Measurements from ENCODE around the gene SIGLEC15. TPM values are rescaled to one million over a fixed set of nuclear protein-coding genes. Genes with fewer than 3 reads are reported as not detected.

Gene SIGLEC15
- total RNA-seq, 8 experiments from 2014 or later: 0.15 to 0.57 (median 0.23) TPM

GRCh38 chr18:45876161-45876560 lies 50.7 kb downstream of the SIGLEC15 start:
- in situ Hi-C loops (cut with MboI; ENCODE audit: low pct_unique_long_range_greater_than_20kb in 2 of 9, low sequenced_read_pairs in 9 of 9, unreplicated experiment in 9 of 9): no loop called here
- no peak overlapping the region for H3K4me3 ChIP-seq
- no peaks in the 10 kb centered on the region for H3K4me1 ChIP-seq (replicated peaks in 1 of 2)
- H3K27ac ChIP-seq: no peak overlapping the region
- WGBS, 10 experiments: 58 to 100% (median 94%) methylated on average over 1 to 3 of the region's 3 CpGs; no CpG with 5 or more reads in 2 of the 10 experiments
- ATAC-seq (replicated peaks in 6 of 8): peak in 2 of 8 experiments; percentile 15 to 75

GRCh38 chr18:45877403-45877802 lies 51.9 kb downstream of the SIGLEC15 start:
- H3K27ac ChIP-seq: no peak overlapping the region
- peak in 1 of 8 experiments; percentile 22 for ATAC-seq (replicated peaks in 6 of 8)
- in situ Hi-C loops (cut with MboI; ENCODE audit: low pct_unique_long_range_greater_than_20kb in 2 of 9, low sequenced_read_pairs in 9 of 9, unreplicated experiment in 9 of 9): no loop called here
- H3K4me3 ChIP-seq: no peak overlapping the region
- WGBS, 10 experiments: 50 to 100% (median 94%) methylated on average over 1 to 3 of the region's 3 CpGs
- H3K4me1 ChIP-seq (replicated peaks in 1 of 2): no peaks in the 10 kb centered on the region

- H3K27ac ChIP-seq: no peak overlapping the region
- WGBS, 10 experiments: 13 to 62% (median 24%) methylated on average over 1 to 8 of the region's 17 CpGs; no CpG with 5 or more reads in 3 of the 10 experiments
- in situ Hi-C loops (cut with MboI; ENCODE audit: low pct_unique_long_range_greater_than_20kb in 2 of 9, low sequenced_read_pairs in 9 of 9, unreplicated experiment in 9 of 9): no loop called here
- peak; percentile 73 to 96 (median 86) for ATAC-seq (replicated peaks in 6 of 8)
- no peaks in the 10 kb centered on the region for H3K4me1 ChIP-seq (replicated peaks in 1 of 2)
- H3K4me3 ChIP-seq: no peak overlapping the region
These were observed 54.5 kb downstream of the SIGLEC15 start for GRCh38 chr18:45879681-45880655.

GRCh38 chr18:45880876-45881558 lies 55.5 kb downstream of the SIGLEC15 start:
- no peak overlapping the region for H3K4me3 ChIP-seq
- 43 to 100% (median 83%) methylated on average over 1 to 3 of the region's 3 CpGs; no CpG with 5 or more reads in 1 of the 10 experiments for WGBS, 10 experiments
- H3K4me1 ChIP-seq (replicated peaks in 1 of 2): no peaks in the 10 kb centered on the region
- no peak overlapping the region for H3K27ac ChIP-seq
- ATAC-seq (replicated peaks in 6 of 8): peak in 3 of 8 experiments; percentile 35 to 84 (median 80)
- in situ Hi-C loops (cut with MboI; ENCODE audit: low pct_unique_long_range_greater_than_20kb in 2 of 9, low sequenced_read_pairs in 9 of 9, unreplicated experiment in 9 of 9): no loop called here

- in situ Hi-C loops (cut with MboI; ENCODE audit: low pct_unique_long_range_greater_than_20kb in 2 of 9, low sequenced_read_pairs in 9 of 9, unreplicated experiment in 9 of 9): no loop called here
- WGBS, 10 experiments: 92 to 100% (median 98%) methylated on average over 1 to 5 of the region's 5 CpGs; no CpG with 5 or more reads in 2 of the 10 experiments
- no peak overlapping the region for H3K4me3 ChIP-seq
- H3K27ac ChIP-seq: no peak overlapping the region
- H3K4me1 ChIP-seq (replicated peaks in 1 of 2): peaks cover 2 to 9% of the 10 kb centered on the region in 2 donors
- ATAC-seq (replicated peaks in 6 of 8): no peak
These were observed 62.1 kb downstream of the SIGLEC15 start for GRCh38 chr18:45887585-45887984.

- WGBS, 10 experiments: 73 to 100% (median 100%) methylated on average over 1 to 3 of the region's 3 CpGs; no CpG with 5 or more reads in 1 of the 10 experiments
- no peak overlapping the region for H3K27ac ChIP-seq
- ATAC-seq (replicated peaks in 6 of 8): no peak
- in situ Hi-C loops (cut with MboI; ENCODE audit: low pct_unique_long_range_greater_than_20kb in 2 of 9, low sequenced_read_pairs in 9 of 9, unreplicated experiment in 9 of 9): no loop called here
- H3K4me3 ChIP-seq: no peak overlapping the region
- H3K4me1 ChIP-seq (replicated peaks in 1 of 2): peaks cover 2 to 19% of the 10 kb centered on the region in 2 donors
These were observed 64.1 kb downstream of the SIGLEC15 start for GRCh38 chr18:45889419-45890064.

GRCh38 chr18:45890606-45891005 lies 65.1 kb downstream of the SIGLEC15 start:
- Histone ChIP-seq H3K27ac (no peak overlapping the region), H3K4me1 (replicated peaks in 1 of 2) (peaks cover 2 to 19% of the 10 kb centered on the region in 2 donors), H3K4me3 (no peak overlapping the region)
- 17 to 100% (median 100%) methylated on average over 1 of the region's 1 CpG; no CpG with 5 or more reads in 3 of the 10 experiments for WGBS, 10 experiments
- in situ Hi-C loops (cut with MboI; ENCODE audit: low pct_unique_long_range_greater_than_20kb in 2 of 9, low sequenced_read_pairs in 9 of 9, unreplicated experiment in 9 of 9): no loop called here
- no peak for ATAC-seq (replicated peaks in 6 of 8)

- in situ Hi-C loops (cut with MboI; ENCODE audit: low pct_unique_long_range_greater_than_20kb in 2 of 9, low sequenced_read_pairs in 9 of 9, unreplicated experiment in 9 of 9): no loop called here
- peaks cover 2 to 19% of the 10 kb centered on the region in 2 donors for H3K4me1 ChIP-seq (replicated peaks in 1 of 2)
- ATAC-seq (replicated peaks in 6 of 8): no peak
These were observed 66.3 kb downstream of the SIGLEC15 start for GRCh38 chr18:45891806-45892205.

More at GRCh38 chr18:45891806-45892205, 66.3 kb downstream of the SIGLEC15 start:
- Histone ChIP-seq H3K4me3 (no peak overlapping the region), H3K27ac (no peak overlapping the region)
- WGBS, 10 experiments: 73 to 100% (median 97%) methylated on average over 1 to 2 of the region's 2 CpGs

Other genes with a start within 250 kb of the SIGLEC15 start
- under 1 TPM in 6 of 8 experiments, not detected in 2; 0.05 to 0.24 (median 0.15) TPM for gene SLC14A2, start 210.2 kb upstream of the SIGLEC15 start, total RNA-seq
- 1 to 10 TPM in 1 of 8 experiments, under 1 TPM in 7; 0.21 to 1.5 (median 0.65) TPM for gene SLC14A1, start 101.5 kb upstream of the SIGLEC15 start, total RNA-seq
- 10 to 100 TPM; 10.5 to 28.2 (median 16.3) TPM for gene EPG5, start 141.7 kb downstream of the SIGLEC15 start, total RNA-seq
- gene PSTPIP2, start 246.6 kb downstream of the SIGLEC15 start, total RNA-seq: 1 to 10 TPM in 7 of 8 experiments, under 1 TPM in 1; 0.81 to 7.0 (median 2.8) TPM

Measured in motor neuron (in vitro differentiated cells).